ENCODE measurements around the gene VTA1. TPM values are rescaled to one million over a fixed set of nuclear protein-coding genes. Genes with fewer than 3 reads are reported as not detected.

Gene VTA1
- total and polyA plus RNA-seq, 4 donors, result 17.3 to 33.2 (median 28.3) TPM

DNA sequence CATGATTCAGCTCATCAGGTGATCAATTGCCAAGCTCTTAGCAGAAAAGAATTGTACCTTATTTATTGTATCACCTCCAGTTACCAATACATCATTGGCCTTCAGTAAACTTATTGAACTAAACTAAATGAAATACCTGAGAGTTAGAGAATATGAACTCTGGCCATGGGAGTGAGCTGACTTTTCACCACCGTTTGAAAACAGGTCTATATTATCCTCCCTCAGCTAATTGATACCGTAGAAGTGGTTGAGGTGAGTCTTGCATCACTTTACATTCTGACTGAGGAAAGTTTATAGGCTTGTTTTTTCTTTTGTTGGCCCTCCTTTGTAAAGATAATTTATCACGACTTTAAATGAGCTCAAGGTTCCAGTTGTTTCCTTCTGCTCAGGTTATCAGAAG is 102.2 kb downstream of the VTA1 start (continued):
- TF ChIP-seq, protein P1, sequence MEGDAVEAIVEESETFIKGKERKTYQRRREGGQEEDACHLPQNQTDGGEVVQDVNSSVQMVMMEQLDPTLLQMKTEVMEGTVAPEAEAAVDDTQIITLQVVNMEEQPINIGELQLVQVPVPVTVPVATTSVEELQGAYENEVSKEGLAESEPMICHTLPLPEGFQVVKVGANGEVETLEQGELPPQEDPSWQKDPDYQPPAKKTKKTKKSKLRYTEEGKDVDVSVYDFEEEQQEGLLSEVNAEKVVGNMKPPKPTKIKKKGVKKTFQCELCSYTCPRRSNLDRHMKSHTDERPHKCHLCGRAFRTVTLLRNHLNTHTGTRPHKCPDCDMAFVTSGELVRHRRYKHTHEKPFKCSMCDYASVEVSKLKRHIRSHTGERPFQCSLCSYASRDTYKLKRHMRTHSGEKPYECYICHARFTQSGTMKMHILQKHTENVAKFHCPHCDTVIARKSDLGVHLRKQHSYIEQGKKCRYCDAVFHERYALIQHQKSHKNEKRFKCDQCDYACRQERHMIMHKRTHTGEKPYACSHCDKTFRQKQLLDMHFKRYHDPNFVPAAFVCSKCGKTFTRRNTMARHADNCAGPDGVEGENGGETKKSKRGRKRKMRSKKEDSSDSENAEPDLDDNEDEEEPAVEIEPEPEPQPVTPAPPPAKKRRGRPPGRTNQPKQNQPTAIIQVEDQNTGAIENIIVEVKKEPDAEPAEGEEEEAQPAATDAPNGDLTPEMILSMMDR (IDR thresholded peaks at IDR 0.05; ENCODE audit: low read depth, low read length, missing input control), result no peak
- TF ChIP-seq HNF4A (conservative IDR thresholded peaks at IDR 0.05) (no peak), HNF4G (IDR thresholded peaks at IDR 0.05) (no peak)

DNA sequence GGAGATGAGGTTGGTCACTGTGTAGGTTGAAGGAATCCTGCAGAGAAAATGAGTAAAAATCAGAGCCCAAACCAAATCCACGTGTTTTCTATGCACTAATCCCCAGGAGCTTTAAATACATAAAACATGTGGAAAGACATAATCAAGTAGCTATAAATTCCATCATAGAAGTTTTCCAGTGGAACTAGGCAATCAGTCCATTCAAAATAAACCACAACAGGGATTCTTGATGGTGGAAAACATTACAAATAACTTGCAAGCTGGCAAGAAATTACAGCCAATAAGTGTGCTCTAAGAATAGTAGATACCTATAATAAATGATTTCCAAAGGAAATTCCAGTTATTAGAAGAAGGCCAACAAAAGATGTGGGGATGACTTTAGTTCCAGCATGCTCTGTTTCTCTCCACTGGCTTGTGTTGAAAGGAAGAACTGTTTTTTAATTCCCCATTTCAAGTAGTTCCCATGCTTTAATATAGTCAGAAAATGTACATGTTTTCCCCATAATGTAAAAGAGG is 104.9 kb downstream of the VTA1 start:
- Histone ChIP-seq H3K27ac (ENCODE audit: low read depth in 1 of 2, low read length in 2 of 2) (no peak overlapping the region), H3K4me3 (ENCODE audit: low read depth in 1 of 3, low read length in 3 of 3) (no peak overlapping the region), H3K36me3 (ENCODE audit: control insufficient read depth in 4 of 4, insufficient read depth in 3 of 4, low read depth in 1 of 4, low read length in 3 of 4) (peaks cover 0 to 3% (median 0%) of the 10 kb centered on the region in 4 donors), H3K4me1 (ENCODE audit: control insufficient read depth in 4 of 4, insufficient read depth in 4 of 4, low read length in 3 of 4) (peaks cover 0 to 12% (median 5%) of the 10 kb centered on the region in 4 donors), H3K27me3 (ENCODE audit: control insufficient read depth in 4 of 4, insufficient read depth in 4 of 4, low read length in 3 of 4) (no peaks in the 10 kb centered on the region), H3K9ac (ENCODE audit: low read depth in 1 of 2, low read length in 2 of 2) (no peak overlapping the region), H3K9me3 (ENCODE audit: control insufficient read depth in 4 of 4, low read length in 3 of 4) (no peaks in the 10 kb centered on the region)
- WGBS, result 80% methylated on average over 1 of the region's 1 CpG
- TF ChIP-seq, protein P1 (IDR thresholded peaks at IDR 0.05; ENCODE audit: low read depth, low read length, missing input control), result no peak
- TF ChIP-seq HNF4G (IDR thresholded peaks at IDR 0.05) (no peak), FOXA2 (IDR thresholded peaks at IDR 0.05) (no peak), JUND (IDR thresholded peaks at IDR 0.05) (no peak), SP1 (IDR thresholded peaks at IDR 0.05) (no peak), EGR1 (IDR thresholded peaks at IDR 0.05; ENCODE audit: low read depth in 2 of 2) (no peak), GABPA (IDR thresholded peaks at IDR 0.05 in 1 of 2, conservative IDR thresholded peaks at IDR 0.05 in 1 of 2) (no peak), HNF4A (conservative IDR thresholded peaks at IDR 0.05) (no peak), TAF1 (conservative IDR thresholded peaks at IDR 0.05) (no peak)
- TF ChIP-seq, protein P2, sequence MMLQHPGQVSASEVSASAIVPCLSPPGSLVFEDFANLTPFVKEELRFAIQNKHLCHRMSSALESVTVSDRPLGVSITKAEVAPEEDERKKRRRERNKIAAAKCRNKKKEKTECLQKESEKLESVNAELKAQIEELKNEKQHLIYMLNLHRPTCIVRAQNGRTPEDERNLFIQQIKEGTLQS (IDR thresholded peaks at IDR 0.05), result no peak
- TF ChIP-seq, protein P3, sequence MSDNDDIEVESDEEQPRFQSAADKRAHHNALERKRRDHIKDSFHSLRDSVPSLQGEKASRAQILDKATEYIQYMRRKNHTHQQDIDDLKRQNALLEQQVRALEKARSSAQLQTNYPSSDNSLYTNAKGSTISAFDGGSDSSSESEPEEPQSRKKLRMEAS (IDR thresholded peaks at IDR 0.05), result no peak
- DNase-seq (ENCODE audit: low spot score), result no peak

DNA sequence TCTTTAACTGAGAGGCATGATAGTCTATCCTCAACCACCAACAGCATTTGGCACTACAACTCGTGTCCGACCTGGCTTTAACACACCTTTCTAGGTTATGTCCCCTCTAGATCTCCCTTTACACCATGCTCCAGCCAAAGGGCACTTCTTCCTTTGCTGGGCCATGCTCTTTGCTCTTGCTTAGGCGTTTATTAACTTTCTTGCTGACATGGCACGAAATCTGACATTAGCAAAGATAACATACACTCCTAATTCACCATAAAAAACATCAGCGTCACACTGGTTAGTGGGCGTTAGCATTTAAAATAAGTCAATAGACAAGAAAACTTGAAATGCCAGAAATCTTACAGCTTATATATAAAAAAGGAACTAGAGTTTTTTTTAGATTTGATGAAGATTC is 107.5 kb downstream of the VTA1 start:
- no peaks in the 10 kb centered on the region for H3K9me3 ChIP-seq (ENCODE audit: control insufficient read depth in 4 of 4, low read length in 3 of 4)
- no peak overlapping the region for H3K27ac ChIP-seq (ENCODE audit: low read depth in 1 of 2, low read length in 2 of 2)
- WGBS, result 33% methylated on average over 6 of the region's 6 CpGs
- no peaks in the 10 kb centered on the region for H3K27me3 ChIP-seq (ENCODE audit: control insufficient read depth in 4 of 4, insufficient read depth in 4 of 4, low read length in 3 of 4)
- peaks cover 0 to 3% (median 0%) of the 10 kb centered on the region in 4 donors for H3K36me3 ChIP-seq (ENCODE audit: control insufficient read depth in 4 of 4, insufficient read depth in 3 of 4, low read depth in 1 of 4, low read length in 3 of 4)
- TF ChIP-seq, protein P1 (IDR thresholded peaks at IDR 0.05; ENCODE audit: low read depth, low read length, missing input control), result no peak
- TF ChIP-seq RAD21 (IDR thresholded peaks at IDR 0.05), result peak in 1 of 2 donors; percentile 39
- TF ChIP-seq, protein P2 (IDR thresholded peaks at IDR 0.05), result no peak
- no peak for TF ChIP-seq FOXA2 (IDR thresholded peaks at IDR 0.05)
- TF ChIP-seq JUND (IDR thresholded peaks at IDR 0.05), result no peak
- no peak for TF ChIP-seq YY1 (IDR thresholded peaks at IDR 0.05)
- peak; percentile 47 to 68 for TF ChIP-seq HNF4A (conservative IDR thresholded peaks at IDR 0.05)
- TF ChIP-seq, protein P3 (IDR thresholded peaks at IDR 0.05), result no peak
- peak; percentile 47 for TF ChIP-seq SP1 (IDR thresholded peaks at IDR 0.05)
- TF ChIP-seq RXRA (IDR thresholded peaks at IDR 0.05), result peak; percentile 7 to 47
- TF ChIP-seq NR2F2 (IDR thresholded peaks at IDR 0.05), result no peak
- no peak for DNase-seq (ENCODE audit: low spot score)
- H3K4me1 ChIP-seq (ENCODE audit: control insufficient read depth in 4 of 4, insufficient read depth in 4 of 4, low read length in 3 of 4), result peaks cover 0 to 14% (median 7%) of the 10 kb centered on the region in 4 donors
- H3K9ac ChIP-seq (ENCODE audit: low read depth in 1 of 2, low read length in 2 of 2), result no peak overlapping the region
- no peak overlapping the region for H3K4me3 ChIP-seq (ENCODE audit: low read depth in 1 of 3, low read length in 3 of 3)
